HL-60 (cell line): Measurements from ENCODE around the gene MTFP1.

Source experiments
- DNase-seq, 2 experiments: peaks; one replicate each; pipeline ENCODE4 v3.0.0-alpha.2; 2010 to 2020; ENCODE audit warnings: low read depth in 1 of 2, low spot score in 1 of 2
- H3K27ac ChIP-seq: fragments of 250-450 bp; sonication (Bioruptor Pico); replicated peaks from 2 replicates; pipeline ENCODE4 v1.5.1; 2020; ENCODE audit warnings: mild to moderate bottlenecking, moderate library complexity
- H3K27me3 ChIP-seq: fragments of 250-450 bp; sonication (Bioruptor Pico); 2 replicates; pipeline ENCODE4 v1.5.1; 2021; ENCODE audit warnings: mild to moderate bottlenecking, moderate library complexity; ENCODE audit not compliant: insufficient read depth, poor library complexity, severe bottlenecking
- H3K4me3 ChIP-seq: replicated peaks from 2 replicates; pipeline ENCODE4 v1.5.1; 2011; ENCODE audit warnings: mild to moderate bottlenecking, control low read depth, low read length; ENCODE audit not compliant: insufficient read depth
- CTCF ChIP-seq: IDR thresholded peaks from one replicate; pipeline ENCODE4 v1.5.1; 2011; ENCODE audit warnings: low read length, control low read depth, inconsistent platforms; ENCODE audit not compliant: insufficient read depth
- GABPA ChIP-seq: IDR thresholded peaks from 2 replicates; pipeline ENCODE4 v1.6.1; 2012; ENCODE audit warnings: low read depth
- POLR2AphosphoS5 ChIP-seq: IDR thresholded peaks from 2 replicates; pipeline ENCODE4 v1.6.1; 2012; ENCODE audit warnings: low read depth
- REST ChIP-seq: IDR thresholded peaks from 2 replicates; pipeline ENCODE4 v1.6.1; 2012; ENCODE audit warnings: low read depth; ENCODE audit not compliant: insufficient replicate concordance
- SPI1 ChIP-seq: IDR thresholded peaks from 2 replicates; pipeline ENCODE4 v1.6.1; 2012; ENCODE audit warnings: low read depth, mild to moderate bottlenecking, borderline replicate concordance

Gene MTFP1

GRCh38 chr22:30420347-30421125 lies 5.0 kb upstream of the MTFP1 start:
- DNase-seq = no peak
- Histone ChIP-seq H3K27me3 (no peaks in the 10 kb centered on the region), H3K4me3 (no peak overlapping the region), H3K27ac (no peak overlapping the region)
- TF ChIP-seq CTCF (no peak), GABPA (no peak), POLR2AphosphoS5 (no peak), SPI1 (no peak), REST (no peak)

- DNase-seq = no peak
- Histone ChIP-seq H3K27ac (no peak overlapping the region), H3K27me3 (no peaks in the 10 kb centered on the region), H3K4me3 (no peak overlapping the region)
- TF ChIP-seq SPI1 (no peak), POLR2AphosphoS5 (no peak), REST (no peak), CTCF (no peak), GABPA (no peak)
Observed at GRCh38 chr22:30421695-30422480, 3.7 kb upstream of the MTFP1 start.

- no peaks in the 10 kb centered on the region for H3K27me3 ChIP-seq
- peak overlapping the region; percentile 70 for H3K4me3 ChIP-seq
- peak overlapping the region; percentile 78 for H3K27ac ChIP-seq
- peak; percentile 41 to 46 for DNase-seq
- no peak for TF ChIP-seq REST
- no peak for TF ChIP-seq CTCF
- TF ChIP-seq GABPA = no peak
- no peak for TF ChIP-seq POLR2AphosphoS5
- TF ChIP-seq SPI1 = no peak
Observed at GRCh38 chr22:30422481-30423300, 2.9 kb upstream of the MTFP1 start.
